ENCODE measurements around the gene RRP1B. TPM values are rescaled to one million over a fixed set of nuclear protein-coding genes. Genes with fewer than 3 reads are reported as not detected.
"Not testable (repeated sequence)": the region's sequence is repeated elsewhere in the genome, so short reads cannot be mapped to it uniquely, and the experiment has no call there.

RRP1B gene
- total RNA-seq, 3 donors from 2014 or later = 11.1 to 22.5 (median 14.8) TPM

DNA sequence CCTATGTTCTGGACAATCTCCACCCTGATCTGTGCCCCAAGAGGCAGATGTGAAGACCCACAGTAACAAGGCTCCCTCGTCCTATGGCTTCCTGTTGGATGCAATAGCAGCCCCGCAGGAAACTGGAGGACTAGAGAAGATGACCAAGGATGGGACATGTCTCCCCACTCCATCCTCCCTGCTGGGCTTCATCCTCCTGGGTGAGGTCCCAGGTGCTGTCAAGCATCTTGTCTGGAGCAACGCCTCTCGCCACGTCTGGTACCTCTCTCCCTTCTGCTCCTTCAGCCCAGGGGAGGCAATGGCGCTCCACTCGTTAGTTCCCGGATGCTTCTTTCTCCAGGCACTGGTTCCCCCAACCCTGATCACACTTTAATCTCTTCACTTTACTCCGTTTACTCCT is 11.2 kb upstream of the RRP1B start:
- DNase-seq = no peak
- intact Hi-C loops (cut with DNase I, micrococcal nuclease) = no loop called here
- no peak for ATAC-seq
- TF ChIP-seq, protein P1, sequence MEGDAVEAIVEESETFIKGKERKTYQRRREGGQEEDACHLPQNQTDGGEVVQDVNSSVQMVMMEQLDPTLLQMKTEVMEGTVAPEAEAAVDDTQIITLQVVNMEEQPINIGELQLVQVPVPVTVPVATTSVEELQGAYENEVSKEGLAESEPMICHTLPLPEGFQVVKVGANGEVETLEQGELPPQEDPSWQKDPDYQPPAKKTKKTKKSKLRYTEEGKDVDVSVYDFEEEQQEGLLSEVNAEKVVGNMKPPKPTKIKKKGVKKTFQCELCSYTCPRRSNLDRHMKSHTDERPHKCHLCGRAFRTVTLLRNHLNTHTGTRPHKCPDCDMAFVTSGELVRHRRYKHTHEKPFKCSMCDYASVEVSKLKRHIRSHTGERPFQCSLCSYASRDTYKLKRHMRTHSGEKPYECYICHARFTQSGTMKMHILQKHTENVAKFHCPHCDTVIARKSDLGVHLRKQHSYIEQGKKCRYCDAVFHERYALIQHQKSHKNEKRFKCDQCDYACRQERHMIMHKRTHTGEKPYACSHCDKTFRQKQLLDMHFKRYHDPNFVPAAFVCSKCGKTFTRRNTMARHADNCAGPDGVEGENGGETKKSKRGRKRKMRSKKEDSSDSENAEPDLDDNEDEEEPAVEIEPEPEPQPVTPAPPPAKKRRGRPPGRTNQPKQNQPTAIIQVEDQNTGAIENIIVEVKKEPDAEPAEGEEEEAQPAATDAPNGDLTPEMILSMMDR (IDR thresholded peaks at IDR 0.05) = no peak
- H3K36me3 ChIP-seq (ENCODE audit: low read depth) = no peaks in the 10 kb centered on the region
- no peak overlapping the region for H3K4me3 ChIP-seq
- H3K4me1 ChIP-seq (ENCODE audit: low read depth) = peaks cover 22% of the 10 kb centered on the region
- H3K9me3 ChIP-seq = no peaks in the 10 kb centered on the region

DNA sequence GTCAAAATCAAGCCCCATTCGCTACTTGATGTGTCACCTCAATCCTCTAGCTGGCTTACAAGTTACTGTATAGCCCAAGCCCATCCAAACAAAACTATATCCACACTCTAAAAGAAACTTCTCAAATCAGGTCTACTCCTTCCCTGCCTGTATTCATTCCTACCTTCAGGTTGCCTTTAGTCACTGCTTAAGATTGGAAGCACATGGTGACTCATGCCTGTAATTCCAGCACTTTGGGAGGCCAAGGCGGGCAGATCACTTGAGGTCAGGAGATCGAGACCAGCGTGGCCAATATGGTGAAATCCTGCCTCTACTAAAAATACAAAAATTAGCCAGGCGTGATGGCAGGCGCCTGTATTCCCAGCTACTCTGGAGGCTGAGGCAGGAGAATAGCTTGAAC is 7.4 kb upstream of the RRP1B start:
- H3K4me1 ChIP-seq (ENCODE audit: low read depth); H3K4me3 ChIP-seq; ATAC-seq; DNase-seq; H3K9me3 ChIP-seq; H3K36me3 ChIP-seq (ENCODE audit: low read depth); intact Hi-C loops (cut with DNase I, micrococcal nuclease): not testable (repeated sequence)

DNA sequence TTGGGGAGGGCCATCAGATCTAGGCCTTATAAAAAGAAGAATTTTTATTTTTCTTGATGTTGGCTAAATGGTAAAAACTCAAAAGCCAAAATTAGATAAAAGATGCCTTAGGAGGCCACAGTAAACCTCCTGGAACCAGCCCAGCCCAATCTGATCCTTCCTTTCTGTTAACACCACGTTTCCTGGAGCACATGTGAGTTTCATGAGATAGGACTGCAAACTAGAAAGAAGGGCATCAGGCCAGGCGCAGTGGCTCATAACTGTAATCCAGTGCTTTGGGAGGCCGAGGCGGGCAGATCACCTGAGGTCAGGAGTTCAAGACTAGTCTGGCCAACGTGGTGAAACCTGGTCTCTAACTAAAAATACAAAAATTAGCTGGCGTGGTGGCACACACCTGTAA is 6.7 kb upstream of the RRP1B start:
- no peaks in the 10 kb centered on the region for H3K36me3 ChIP-seq (ENCODE audit: low read depth)
- intact Hi-C loops (cut with DNase I, micrococcal nuclease) = no loop called here
- no peak overlapping the region for H3K4me3 ChIP-seq
- DNase-seq = no peak
- no peak for ATAC-seq
- TF ChIP-seq, protein P1 (IDR thresholded peaks at IDR 0.05) = no peak
- H3K4me1 ChIP-seq (ENCODE audit: low read depth) = no peaks in the 10 kb centered on the region
- no peaks in the 10 kb centered on the region for H3K9me3 ChIP-seq

DNA sequence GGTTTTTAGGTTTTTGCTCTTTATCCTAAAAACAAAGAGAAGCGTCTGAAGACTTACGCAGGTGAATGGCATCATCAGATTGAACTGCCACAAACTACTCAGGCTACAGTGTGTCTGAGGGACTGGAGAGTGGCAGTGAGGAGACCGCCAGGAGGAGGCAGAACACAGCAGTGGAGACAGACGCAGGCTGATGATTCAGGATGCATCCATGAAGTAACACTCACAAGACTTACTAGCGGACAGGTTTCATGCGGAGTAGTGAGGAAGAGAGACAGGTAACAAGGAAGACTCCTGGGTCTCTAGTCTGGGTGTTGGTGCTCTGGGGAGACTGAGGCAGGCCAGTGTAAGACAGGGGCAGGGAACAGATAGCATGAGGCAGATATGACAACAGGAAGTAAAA is 5.7 kb upstream of the RRP1B start:
- H3K9me3 ChIP-seq = no peaks in the 10 kb centered on the region
- TF ChIP-seq, protein P1 (IDR thresholded peaks at IDR 0.05) = no peak
- H3K36me3 ChIP-seq (ENCODE audit: low read depth) = no peaks in the 10 kb centered on the region
- intact Hi-C loops (cut with DNase I, micrococcal nuclease) = no loop called here
- H3K4me3 ChIP-seq = no peak overlapping the region
- no peak for DNase-seq
- no peaks in the 10 kb centered on the region for H3K4me1 ChIP-seq (ENCODE audit: low read depth)
- no peak for ATAC-seq

DNA sequence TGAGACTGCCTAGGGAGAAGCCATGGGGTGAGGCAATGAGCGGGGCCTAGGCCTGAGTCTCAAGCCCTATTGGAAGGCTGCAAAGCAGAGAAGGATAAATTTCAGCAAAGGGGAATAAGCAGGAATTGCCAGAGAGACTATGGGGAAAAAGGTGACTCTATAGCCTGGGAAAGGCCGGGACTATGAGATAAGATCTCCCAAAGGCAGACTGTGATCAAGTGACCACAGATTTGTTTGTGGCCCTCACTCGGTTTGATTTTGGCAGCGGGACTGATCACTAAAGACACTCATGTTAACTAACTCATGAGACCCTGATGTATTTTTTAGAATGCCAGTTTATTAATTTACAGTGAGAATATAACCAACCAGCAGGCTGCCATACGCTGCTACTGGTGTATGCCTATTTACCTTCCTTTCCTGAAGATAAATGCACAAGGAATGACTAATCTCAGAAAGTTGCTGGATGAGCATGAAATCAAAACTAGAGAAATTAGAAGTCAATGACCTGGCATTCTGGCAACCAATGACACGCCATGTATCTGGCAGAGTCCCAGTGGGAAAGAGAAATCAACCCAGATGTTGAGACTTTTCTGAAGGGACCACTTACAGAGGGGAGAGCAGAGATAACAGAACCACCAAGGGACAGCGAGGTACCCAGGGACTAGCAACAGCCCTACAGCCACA is 4.4 kb upstream of the RRP1B start:
- Histone ChIP-seq H3K4me1 (ENCODE audit: low read depth) (peaks cover 5% of the 10 kb centered on the region), H3K36me3 (ENCODE audit: low read depth) (no peaks in the 10 kb centered on the region), H3K9me3 (no peaks in the 10 kb centered on the region), H3K4me3 (no peak overlapping the region)
- TF ChIP-seq, protein P1 (IDR thresholded peaks at IDR 0.05) = no peak
- intact Hi-C loops (cut with DNase I, micrococcal nuclease) = no loop called here
- ATAC-seq = no peak
- DNase-seq = no peak

DNA sequence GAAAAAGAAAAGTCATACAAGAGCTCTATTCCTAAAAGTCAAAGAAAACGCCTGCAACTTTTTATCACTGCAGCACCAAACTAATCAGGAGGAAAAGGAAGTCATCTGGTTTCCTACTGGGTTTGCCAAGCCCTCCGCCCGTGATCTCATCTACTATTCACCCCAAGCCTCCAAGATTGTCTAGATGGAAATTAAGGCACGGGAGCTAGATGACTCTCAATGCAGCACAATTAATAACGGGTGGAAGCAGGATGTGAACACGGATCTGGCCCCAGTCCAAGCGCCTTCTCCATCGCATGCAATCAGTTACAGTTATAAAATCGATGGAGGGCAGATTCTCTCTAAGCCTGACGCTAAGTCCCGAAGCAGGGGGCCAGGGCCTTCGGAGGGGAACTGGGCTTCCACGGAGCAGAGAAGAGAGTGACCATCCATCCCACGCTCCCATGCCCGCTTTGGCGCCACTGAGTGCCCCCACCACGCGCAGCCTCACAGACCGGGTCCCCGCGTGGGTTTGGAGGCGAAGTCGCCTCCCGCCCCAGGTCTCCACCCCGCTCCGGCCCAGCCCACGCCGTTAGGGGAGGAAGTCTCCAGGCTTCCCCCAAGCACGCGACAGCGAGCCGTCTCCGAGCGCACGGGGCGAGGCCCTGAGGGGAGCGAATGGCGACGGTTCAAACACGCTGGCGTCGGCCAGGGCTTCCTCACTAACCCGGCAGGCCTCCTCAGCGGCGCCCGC is 1.8 kb upstream of the RRP1B start:
- intact Hi-C loops (cut with DNase I, micrococcal nuclease) = no loop called here
- TF ChIP-seq, protein P1 (IDR thresholded peaks at IDR 0.05) = no peak
- no peaks in the 10 kb centered on the region for H3K9me3 ChIP-seq
- no peaks in the 10 kb centered on the region for H3K36me3 ChIP-seq (ENCODE audit: low read depth)
- DNase-seq (peak in 1 of 3 donors; percentile 54), ATAC-seq (no peak)
- peaks cover 15% of the 10 kb centered on the region for H3K4me1 ChIP-seq (ENCODE audit: low read depth)
- H3K4me3 ChIP-seq = no peak overlapping the region

All from mucosa of descending colon (tissue), 3 donors.